B cell (primary cell): ENCODE data around the gene YJEFN3.

ENCODE experiments used
- EZH2 ChIP-seq: IDR thresholded peaks from 2 replicates; pipeline ENCODE4 v1.6.1; 2012; ENCODE audit warnings: borderline replicate concordance, low read depth, mild to moderate bottlenecking, moderate library complexity, low read length; ENCODE audit not compliant: insufficient read depth, poor library complexity, severe bottlenecking
- TF ChIP-seq, protein P1 (sequence below): fragments of 200-600 bp; IDR thresholded peaks from one replicate; pipeline ENCODE4 v1.8.0; 2022; ENCODE audit warnings: antibody characterized with exemption, mild to moderate bottlenecking

DNA sequence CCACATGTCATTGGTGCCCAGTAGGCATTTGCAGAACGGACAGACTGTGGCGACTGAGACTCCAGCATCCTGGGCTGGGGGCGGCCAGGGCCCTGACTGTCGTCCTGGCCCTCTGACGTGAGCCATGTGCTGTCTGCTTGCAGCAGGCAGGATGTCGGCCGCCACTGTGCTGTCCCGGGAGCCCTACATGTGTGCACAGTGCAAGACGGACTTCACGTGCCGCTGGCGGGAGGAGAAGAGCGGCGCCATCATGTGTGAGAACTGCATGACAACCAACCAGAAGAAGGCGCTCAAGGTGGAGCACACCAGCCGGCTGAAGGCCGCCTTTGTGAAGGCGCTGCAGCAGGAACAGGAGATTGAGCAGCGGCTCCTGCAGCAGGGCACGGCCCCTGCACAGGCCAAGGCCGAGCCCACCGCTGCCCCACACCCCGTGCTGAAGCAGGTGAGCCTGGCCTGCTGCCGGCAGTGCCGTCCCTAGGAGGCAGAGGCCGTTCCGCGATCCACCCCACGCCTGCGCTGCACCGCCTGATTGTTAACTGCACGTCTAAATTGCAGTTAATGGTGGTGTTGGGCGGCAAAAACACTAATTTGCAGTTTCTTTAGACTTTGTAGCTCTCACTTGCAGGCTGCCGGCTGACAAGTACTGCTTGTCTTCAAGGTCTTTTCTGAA, 27.6 kb upstream of the YJEFN3 start:
- TF ChIP-seq, protein P1, sequence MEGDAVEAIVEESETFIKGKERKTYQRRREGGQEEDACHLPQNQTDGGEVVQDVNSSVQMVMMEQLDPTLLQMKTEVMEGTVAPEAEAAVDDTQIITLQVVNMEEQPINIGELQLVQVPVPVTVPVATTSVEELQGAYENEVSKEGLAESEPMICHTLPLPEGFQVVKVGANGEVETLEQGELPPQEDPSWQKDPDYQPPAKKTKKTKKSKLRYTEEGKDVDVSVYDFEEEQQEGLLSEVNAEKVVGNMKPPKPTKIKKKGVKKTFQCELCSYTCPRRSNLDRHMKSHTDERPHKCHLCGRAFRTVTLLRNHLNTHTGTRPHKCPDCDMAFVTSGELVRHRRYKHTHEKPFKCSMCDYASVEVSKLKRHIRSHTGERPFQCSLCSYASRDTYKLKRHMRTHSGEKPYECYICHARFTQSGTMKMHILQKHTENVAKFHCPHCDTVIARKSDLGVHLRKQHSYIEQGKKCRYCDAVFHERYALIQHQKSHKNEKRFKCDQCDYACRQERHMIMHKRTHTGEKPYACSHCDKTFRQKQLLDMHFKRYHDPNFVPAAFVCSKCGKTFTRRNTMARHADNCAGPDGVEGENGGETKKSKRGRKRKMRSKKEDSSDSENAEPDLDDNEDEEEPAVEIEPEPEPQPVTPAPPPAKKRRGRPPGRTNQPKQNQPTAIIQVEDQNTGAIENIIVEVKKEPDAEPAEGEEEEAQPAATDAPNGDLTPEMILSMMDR, result no peak
- no peak for TF ChIP-seq EZH2
